Measurements from ENCODE around the gene LRWD1. TPM values are rescaled to one million over a fixed set of nuclear protein-coding genes. Genes with fewer than 3 reads are reported as not detected.

Gene LRWD1
- total and polyA plus RNA-seq, 2 of the 13 experiments (the other 11 are each of a cell fraction or from before 2014, with no cell fraction given), result 8.5 to 16.3 TPM

- TF ChIP-seq HMGXB3 (CRISPR knock-in tag; IDR thresholded peaks at IDR 0.05; ENCODE audit: borderline replicate concordance) (no peak), SKI (IDR thresholded peaks at IDR 0.05; ENCODE audit: partially characterized antibody) (no peak), LCORL (IDR thresholded peaks at IDR 0.05) (no peak), LCORL (CRISPR knock-in tag; IDR thresholded peaks at IDR 0.05) (no peak), SMAD3 (CRISPR knock-in tag; IDR thresholded peaks at IDR 0.05) (no peak), ZNF547 (CRISPR knock-in tag; IDR thresholded peaks at IDR 0.05) (no peak), ZFY (CRISPR knock-in tag; IDR thresholded peaks at IDR 0.05) (peak; percentile 56), ZBTB2 (CRISPR knock-in tag; IDR thresholded peaks at IDR 0.05; ENCODE audit: low read depth) (peak; percentile 70), ZNF574 (CRISPR knock-in tag; IDR thresholded peaks at IDR 0.05) (no peak), RFX3 (CRISPR knock-in tag; IDR thresholded peaks at IDR 0.05) (no peak), ARID3A (IDR thresholded peaks at IDR 0.05; ENCODE audit: low read depth, low read length) (no peak), SAFB2 (CRISPR knock-in tag; IDR thresholded peaks at IDR 0.05; ENCODE audit: borderline replicate concordance, low read depth) (no peak), SP4 (CRISPR knock-in tag; IDR thresholded peaks at IDR 0.05) (0 out of 2 replicates have a peak, but pooled peaks have one; percentile 19), MXD1 (CRISPR knock-in tag; IDR thresholded peaks at IDR 0.05) (0 out of 2 replicates have a peak, but pooled peaks have one; percentile 12), UBTF (CRISPR knock-in tag; IDR thresholded peaks at IDR 0.05) (peak; percentile 39; the same call in 1 of the 2 replicates)
These were observed 31.4 kb upstream of the LRWD1 start, which contains the start of gene ORAI2 (continued) for GRCh38 chr7:102433219-102434038.
